H1 (cell line): ENCODE data around the gene CEP57. TPM values are rescaled to one million over a fixed set of nuclear protein-coding genes. Genes with fewer than 3 reads are reported as not detected.

Source experiments
- CTCF ChIA-PET: fragments of 300-600 bp; sonication (Branson Sonifier 250); formaldehyde crosslinking; loops from one replicate; lab custom pipeline; 2021; ENCODE audit not compliant: partially characterized antibody; lab: Charles Lee
- POLR2A ChIA-PET: fragments of 300-600 bp; sonication (Branson Sonifier 250); formaldehyde crosslinking; loops from one replicate; lab custom pipeline; 2021; ENCODE audit warnings: inconsistent platforms; ENCODE audit not compliant: partially characterized antibody; lab: Charles Lee
- DNase-seq, 2 experiments: peaks; one replicate each; pipeline versions ENCODE4 v3.0.0 to v3.0.0-alpha.2; 2010 to 2022; ENCODE audit warnings: low spot score in 2 of 2, low read depth in 1 of 2, mixed read lengths in 1 of 2
- FAIRE-seq: peaks from 2 replicates; lab custom pipeline; 2011; peaks lifted over from hg19 to GRCh38; lab: Jason Lieb, UNC
- H2AFZ ChIP-seq: 2 replicates; pipeline ENCODE4 v1.8.1; 2012; ENCODE audit warnings: low read length, inconsistent platforms
- H2AK5ac ChIP-seq: 2 replicates; pipeline ENCODE4 v1.6.1; 2013; ENCODE audit warnings: low read depth, low read length
- H2BK120ac ChIP-seq: replicated peaks from 2 replicates; pipeline ENCODE3; 2013; ENCODE audit warnings: low read depth, low read length, inconsistent platforms
- H2BK12ac ChIP-seq: 2 replicates; pipeline ENCODE4 v1.6.1; 2013; ENCODE audit warnings: low read depth, low read length
- H2BK15ac ChIP-seq: 2 replicates; pipeline ENCODE4 v1.6.1; 2013; ENCODE audit warnings: low read length
- H2BK20ac ChIP-seq: 2 replicates; pipeline ENCODE4 v1.6.1; 2013; ENCODE audit warnings: low read length
- H2BK5ac ChIP-seq: 2 replicates; pipeline ENCODE4 v1.6.1; 2013; ENCODE audit warnings: low read depth, low read length
- H3K14ac ChIP-seq: 2 replicates; pipeline ENCODE4 v1.6.1; 2013; ENCODE audit warnings: inconsistent platforms; ENCODE audit not compliant: insufficient read length
- H3K18ac ChIP-seq: 2 replicates; pipeline ENCODE4 v1.6.1; 2013; ENCODE audit warnings: low read length; ENCODE audit errors: extremely low read depth
- H3K23ac ChIP-seq: 2 replicates; pipeline ENCODE4 v1.6.1; 2013; ENCODE audit warnings: inconsistent platforms; ENCODE audit not compliant: insufficient read length
- H3K23me2 ChIP-seq: 2 replicates; pipeline ENCODE4 v1.6.1; 2013; ENCODE audit warnings: low read depth, low read length
- H3K27ac ChIP-seq: 2 replicates; pipeline ENCODE4 v1.6.1; 2011; ENCODE audit warnings: low read depth, low read length, inconsistent platforms
- H3K27me3 ChIP-seq, 4 experiments: replicated peaks in 1 of 4; 1 replicate in 1 of 4; 2 replicates in 3 of 4; pipeline versions ENCODE4 v1.6.1 to v1.8.1; 2011 to 2013; ENCODE audit warnings: low read length in 3 of 4, mild to moderate bottlenecking in 3 of 4, inconsistent platforms in 2 of 4, mixed read lengths in 2 of 4, moderate library complexity in 1 of 4; ENCODE audit not compliant: control insufficient read depth in 3 of 4, insufficient read depth in 3 of 4; ENCODE audit errors: extremely low read depth in 1 of 4
- H3K36me3 ChIP-seq, 4 experiments: 2 replicates each; pipeline versions ENCODE4 v1.6.1 to v1.8.1; 2011 to 2013; ENCODE audit warnings: mild to moderate bottlenecking in 4 of 4, low read length in 3 of 4, moderate library complexity in 2 of 4, control low read depth in 1 of 4, inconsistent platforms in 1 of 4; ENCODE audit not compliant: insufficient read depth in 4 of 4, control insufficient read depth in 2 of 4
- H3K4ac ChIP-seq: replicated peaks from 2 replicates; pipeline ENCODE3; 2013; ENCODE audit warnings: low read length, low read depth, mixed read lengths, inconsistent platforms; ENCODE audit not compliant: insufficient read length
- H3K4me1 ChIP-seq, 4 experiments: replicated peaks in 1 of 4; 1 replicate in 1 of 4; 2 replicates in 3 of 4; pipeline versions ENCODE4 v1.6.1 to v1.8.1; 2011 to 2013; ENCODE audit warnings: low read length in 3 of 4, inconsistent platforms in 2 of 4, mixed read lengths in 1 of 4; ENCODE audit not compliant: insufficient read depth in 4 of 4, control insufficient read depth in 3 of 4
- H3K4me2 ChIP-seq, 2 experiments: 2 replicates each; pipeline versions ENCODE4 v1.6.1 to v1.8.1; 2011 to 2013; ENCODE audit warnings: low read depth in 2 of 2, low read length in 2 of 2, control low read depth in 1 of 2, inconsistent platforms in 1 of 2, mild to moderate bottlenecking in 1 of 2; ENCODE audit not compliant: insufficient read depth in 1 of 2
- H3K4me3 ChIP-seq, 4 experiments: fragments of 200-600, 300-600 bp in 1 of 4; sonication (generic), shearing (Covaris generic), sonication (Bioruptor Twin) in 1 of 4; 2 replicates each; pipeline versions ENCODE4 v1.5.1 to v1.8.1; 2011 to 2016; ENCODE audit warnings: low read length in 4 of 4, low read depth in 3 of 4, control low read depth in 2 of 4, inconsistent platforms in 2 of 4, mild to moderate bottlenecking in 2 of 4, mixed read lengths in 1 of 4, moderate library complexity in 1 of 4; ENCODE audit not compliant: insufficient read depth in 2 of 4; ENCODE audit errors: extremely low read depth in 1 of 4
- H3K56ac ChIP-seq: replicated peaks from 2 replicates; pipeline ENCODE3; 2013; ENCODE audit warnings: low read depth, mild to moderate bottlenecking, mixed read lengths, low read length, inconsistent platforms; ENCODE audit not compliant: insufficient read length
- H3K79me1 ChIP-seq: 2 replicates; pipeline ENCODE4 v1.6.1; 2013; ENCODE audit warnings: low read depth, low read length, control low read depth
- H3K79me2 ChIP-seq, 2 experiments: 2 replicates each; pipeline versions ENCODE4 v1.6.1 to v1.8.1; 2012 to 2013; ENCODE audit warnings: low read length in 2 of 2, mild to moderate bottlenecking in 2 of 2, inconsistent platforms in 1 of 2; ENCODE audit not compliant: insufficient read depth in 2 of 2, control insufficient read depth in 1 of 2
- H3K9ac ChIP-seq, 4 experiments: replicated peaks in 1 of 4; 1 replicate in 1 of 4; 2 replicates in 3 of 4; pipeline versions ENCODE4 v1.6.1 to v1.8.1; 2011 to 2013; ENCODE audit warnings: low read depth in 3 of 4, low read length in 3 of 4, control low read depth in 2 of 4, mild to moderate bottlenecking in 2 of 4, moderate library complexity in 2 of 4, inconsistent platforms in 1 of 4; ENCODE audit errors: extremely low read depth in 1 of 4
- H3K9me3 ChIP-seq, 2 experiments: 2 replicates each; pipeline versions ENCODE4 v1.6.1 to v1.8.1; 2012 to 2013; ENCODE audit warnings: mild to moderate bottlenecking in 2 of 2, moderate library complexity in 2 of 2, control low read depth in 1 of 2, inconsistent platforms in 1 of 2, low read depth in 1 of 2, low read length in 1 of 2, mixed read lengths in 1 of 2; ENCODE audit not compliant: insufficient read depth in 2 of 2
- H4K20me1 ChIP-seq, 2 experiments: replicated peaks in 1 of 2; 2 replicates each; pipeline versions ENCODE3 to v1.8.1; 2011 to 2013; ENCODE audit warnings: inconsistent platforms in 2 of 2, low read length in 2 of 2, mild to moderate bottlenecking in 1 of 2; ENCODE audit not compliant: insufficient read depth in 2 of 2, control insufficient read depth in 1 of 2
- H4K5ac ChIP-seq: 2 replicates; pipeline ENCODE4 v1.6.1; 2013; ENCODE audit warnings: low read length, low read depth, mixed read lengths, inconsistent platforms; ENCODE audit not compliant: insufficient read length
- H4K8ac ChIP-seq: 2 replicates; pipeline ENCODE4 v1.8.0; 2013; ENCODE audit warnings: mild to moderate bottlenecking, moderate library complexity, low read length, inconsistent platforms; ENCODE audit not compliant: insufficient read depth; ENCODE audit errors: extremely low read depth
- H4K91ac ChIP-seq: replicated peaks from 2 replicates; pipeline ENCODE3; 2013; ENCODE audit warnings: low read length, mixed read lengths, inconsistent platforms; ENCODE audit not compliant: insufficient read length
- BACH1 ChIP-seq: IDR thresholded peaks from 2 replicates; pipeline ENCODE4 v1.6.1; 2012; ENCODE audit warnings: low read length, improper control_type of control experiment
- CEBPB ChIP-seq: IDR thresholded peaks from 2 replicates; pipeline ENCODE4 v1.6.1; 2012; ENCODE audit warnings: low read depth, low read length
- CREB1 ChIP-seq: IDR thresholded peaks from 2 replicates; pipeline ENCODE4 v1.6.1; 2012; ENCODE audit warnings: inconsistent platforms
- EP300 ChIP-seq, 2 experiments: IDR thresholded peaks; 1 replicate in 1 of 2; 2 replicates in 1 of 2; pipeline ENCODE4 v1.6.1; 2011 to 2012; ENCODE audit warnings: low read depth in 2 of 2, low read length in 2 of 2, mild to moderate bottlenecking in 2 of 2, borderline replicate concordance in 1 of 2, inconsistent platforms in 1 of 2, moderate library complexity in 1 of 2
- GABPA ChIP-seq: IDR thresholded peaks from 2 replicates; pipeline ENCODE4 v1.6.1; 2011; ENCODE audit warnings: mild to moderate bottlenecking, low read length, moderate library complexity, borderline replicate concordance; ENCODE audit not compliant: insufficient read depth
- KDM4A ChIP-seq: IDR thresholded peaks from one replicate; pipeline ENCODE4 v1.7.1; 2012; ENCODE audit warnings: low read depth, mild to moderate bottlenecking, moderate library complexity, low read length, inconsistent platforms; ENCODE audit not compliant: severe bottlenecking
- WGBS, 2 experiments: shearing (Covaris generic) in 1 of 2; methylation state at CpG; one replicate each; pipeline versions ENCODE4 v1.1.6 to v1.1.7; 2013 to 2015; ENCODE audit warnings: low lambda C conversion rate in 2 of 2, mixed read lengths in 2 of 2, inconsistent platforms in 1 of 2, low coverage in 1 of 2, missing lambda C conversion rate in 1 of 2; ENCODE audit not compliant: insufficient replicate concordance in 2 of 2, insufficient coverage in 1 of 2, insufficient read length in 1 of 2; ENCODE audit errors: extremely low coverage in 1 of 2, missing lambda C conversion rate in 1 of 2; 5-methylcytosine and 5-hydroxymethylcytosine counted together
- polyA plus RNA-seq, 7 experiments: library from polyadenylated mRNA; depleted of rRNA in 3 of 7; stranded (reverse) in 5 of 7; unstranded in 2 of 7; fragments of >200 nt in 5 of 7; fragments of 200-250 nt in 2 of 7; gene quantifications; 1 replicate in 5 of 7; 2 replicates in 1 of 7; 4 replicates in 1 of 7; pipeline versions ENCODE4 v1.2.1 to v1.2.3, GENCODE V29; 2011 to 2013; ENCODE audit warnings: missing spikeins in 2 of 7, mixed read lengths in 2 of 7
- total RNA-seq: library from RNA; stranded (reverse); fragmentation: NEBNext Ultra II Directional; extraction: Animal tissue kit (Norgen Biotek cat#: 25700); gene quantifications from 2 replicates; pipeline ENCODE4 v1.2.1, GENCODE V29; 2021

CEP57 gene
- total and polyA plus RNA-seq, 2 of the 8 experiments (the other 6 are each of a cell fraction or from before 2014, with no cell fraction given) = 26.3 to 72.7 TPM

- no peaks in the 10 kb centered on the region for H4K20me1 ChIP-seq
- no peak overlapping the region for H3K27ac ChIP-seq
- no peak overlapping the region for H2BK120ac ChIP-seq
- no peak overlapping the region for H3K4me3 ChIP-seq
- no peak overlapping the region for H2BK20ac ChIP-seq
- H2AFZ ChIP-seq = no peak overlapping the region
- no peaks in the 10 kb centered on the region for H3K27me3 ChIP-seq
- WGBS, 2 experiments = 84% methylated on average over 6 of the region's 6 CpGs; no CpG with 5 or more reads in 1 of the 2 experiments
- TF ChIP-seq CEBPB = no peak
- TF ChIP-seq CREB1 = no peak
- TF ChIP-seq KDM4A = no peak
- no peak for TF ChIP-seq EP300 (IDR thresholded peaks at IDR 0.05; ENCODE audit: borderline replicate concordance in 1 of 2, low read depth in 2 of 2, low read length in 2 of 2)
- no peak for TF ChIP-seq GABPA
- TF ChIP-seq BACH1 = no peak
- H2BK12ac ChIP-seq = no peak overlapping the region
- H3K18ac ChIP-seq = no peak overlapping the region
- H4K91ac ChIP-seq = no peak overlapping the region
- H3K4me2 ChIP-seq = no peak overlapping the region
- no peak overlapping the region for H3K4ac ChIP-seq
- H3K79me2 ChIP-seq = no peaks in the 10 kb centered on the region
- FAIRE-seq (no peak), DNase-seq (no peak)
- no peaks in the 10 kb centered on the region for H3K4me1 ChIP-seq
- H3K23ac ChIP-seq = no peak overlapping the region
- ChIA-PET POLR2A (interaction anchor here (0.7 kb wide), 1 partner anchor 83 kb away, joined by 4 read pairs; no protein-coding TSS in a partner anchor), CTCF (no interaction called here)
- no peak overlapping the region for H3K14ac ChIP-seq
- H3K23me2 ChIP-seq = peaks cover 2% of the 10 kb centered on the region; the same call in 1 of the 2 replicates
- no peak overlapping the region for H2AK5ac ChIP-seq
- no peak overlapping the region for H4K8ac ChIP-seq
- H2BK15ac ChIP-seq = no peak overlapping the region
- no peak overlapping the region for H4K5ac ChIP-seq
- no peaks in the 10 kb centered on the region for H3K9me3 ChIP-seq
- peaks cover 0 to 4% (median 1%) of the 10 kb centered on the region in 4 experiments; a peak in 2 of 8 replicates for H3K36me3 ChIP-seq
- no peak overlapping the region for H3K9ac ChIP-seq
- H3K79me1 ChIP-seq = no peaks in the 10 kb centered on the region
- no peak overlapping the region for H3K56ac ChIP-seq
- no peak overlapping the region for H2BK5ac ChIP-seq
Measured at GRCh38 chr11:95867105-95867504, 76.8 kb downstream of the CEP57 start.
